Liver (tissue), 9 donors: Measurements from ENCODE around the gene GSE1. TPM values are rescaled to one million over a fixed set of nuclear protein-coding genes. Genes with fewer than 3 reads are reported as not detected.

Experiments
- DNase-seq: peaks from one replicate; pipeline ENCODE4 v3.0.0-alpha.2; 2017; ENCODE audit warnings: low spot score
- H3K27ac ChIP-seq, 2 donors: one replicate each; pipeline ENCODE4 v1.7.0; 2013; ENCODE audit warnings: inconsistent platforms in 2 of 2, low read length in 2 of 2, control low read depth in 1 of 2, low read depth in 1 of 2, mild to moderate bottlenecking in 1 of 2
- H3K27me3 ChIP-seq, 4 donors: one replicate each; pipeline versions ENCODE4 v1.6.1 to v1.7.0; 2013; ENCODE audit warnings: low read length in 3 of 4, inconsistent platforms in 1 of 4, mild to moderate bottlenecking in 1 of 4, moderate library complexity in 1 of 4; ENCODE audit not compliant: control insufficient read depth in 4 of 4, insufficient read depth in 4 of 4
- H3K36me3 ChIP-seq, 4 donors: one replicate each; pipeline versions ENCODE4 v1.6.1 to v1.7.0; 2013; ENCODE audit warnings: low read length in 3 of 4, mild to moderate bottlenecking in 3 of 4, low read depth in 1 of 4, moderate library complexity in 1 of 4; ENCODE audit not compliant: control insufficient read depth in 4 of 4, insufficient read depth in 3 of 4
- H3K4me1 ChIP-seq, 4 donors: one replicate each; pipeline versions ENCODE4 v1.6.1 to v1.7.0; 2013; ENCODE audit warnings: low read length in 3 of 4, mild to moderate bottlenecking in 3 of 4, moderate library complexity in 1 of 4; ENCODE audit not compliant: control insufficient read depth in 4 of 4, insufficient read depth in 4 of 4
- H3K4me3 ChIP-seq, 3 donors: one replicate each; pipeline versions ENCODE4 v1.6.1 to v1.7.0; 2013; ENCODE audit warnings: low read length in 3 of 3, control low read depth in 1 of 3, low read depth in 1 of 3, mild to moderate bottlenecking in 1 of 3
- H3K9ac ChIP-seq, 2 donors: one replicate each; pipeline ENCODE4 v1.7.0; 2013; ENCODE audit warnings: low read length in 2 of 2, mild to moderate bottlenecking in 2 of 2, moderate library complexity in 2 of 2, control low read depth in 1 of 2, low read depth in 1 of 2
- H3K9me3 ChIP-seq, 4 donors: one replicate each; pipeline versions ENCODE4 v1.6.1 to v1.7.0; 2013; ENCODE audit warnings: low read length in 3 of 4; ENCODE audit not compliant: control insufficient read depth in 4 of 4
- ATF3 ChIP-seq: IDR thresholded peaks from 2 replicates; pipeline ENCODE4 v1.6.1; 2016; ENCODE audit warnings: antibody characterized with exemption
- CTCF ChIP-seq: fragments of 150-350 bp; IDR thresholded peaks from 2 replicates; pipeline ENCODE4 v1.5.1; 2017; ENCODE audit warnings: improper control_type of control experiment, low read depth, low read length; ENCODE audit not compliant: missing input control
- EGR1 ChIP-seq, 2 donors: IDR thresholded peaks; 2 replicates each; pipeline ENCODE4 v1.6.1; 2016 to 2018; ENCODE audit warnings: antibody characterized with exemption in 2 of 2, low read depth in 2 of 2
- FOXA1 ChIP-seq: IDR thresholded peaks from 2 replicates; pipeline ENCODE4 v1.6.1; 2016; ENCODE audit warnings: antibody characterized with exemption
- FOXA2 ChIP-seq: IDR thresholded peaks from 2 replicates; pipeline ENCODE4 v1.6.1; 2016; ENCODE audit warnings: antibody characterized with exemption
- GABPA ChIP-seq, 2 donors: IDR thresholded peaks in 1 of 2; conservative IDR thresholded peaks in 1 of 2; 2 replicates each; pipeline ENCODE4 v1.6.1; 2016; ENCODE audit warnings: antibody characterized with exemption in 2 of 2, mild to moderate bottlenecking in 1 of 2, moderate library complexity in 1 of 2
- HNF4A ChIP-seq, 2 donors: conservative IDR thresholded peaks; 2 replicates each; pipeline ENCODE4 v1.6.1; 2016; ENCODE audit warnings: antibody characterized with exemption in 2 of 2, mild to moderate bottlenecking in 2 of 2
- HNF4G ChIP-seq: IDR thresholded peaks from 2 replicates; pipeline ENCODE4 v1.6.1; 2016; ENCODE audit warnings: antibody characterized with exemption
- JUND ChIP-seq, 2 donors: IDR thresholded peaks; 2 replicates each; pipeline ENCODE4 v1.6.1; 2016; ENCODE audit warnings: antibody characterized with exemption in 2 of 2
- MAX ChIP-seq: IDR thresholded peaks from 2 replicates; pipeline ENCODE4 v1.6.1; 2016; ENCODE audit warnings: antibody characterized with exemption
- NR2F2 ChIP-seq: IDR thresholded peaks from 2 replicates; pipeline ENCODE4 v1.6.1; 2016; ENCODE audit warnings: antibody characterized with exemption
- RAD21 ChIP-seq, 2 donors: IDR thresholded peaks; 2 replicates each; pipeline ENCODE4 v1.6.1; 2016; ENCODE audit warnings: antibody characterized with exemption in 2 of 2, mild to moderate bottlenecking in 2 of 2
- REST ChIP-seq: IDR thresholded peaks from 2 replicates; pipeline ENCODE4 v1.6.1; 2016; ENCODE audit warnings: antibody characterized with exemption, mild to moderate bottlenecking
- RXRA ChIP-seq, 2 donors: IDR thresholded peaks; 2 replicates each; pipeline ENCODE4 v1.6.1; 2017 to 2018; ENCODE audit warnings: antibody characterized with exemption in 2 of 2, mild to moderate bottlenecking in 1 of 2
- SP1 ChIP-seq: IDR thresholded peaks from 2 replicates; pipeline ENCODE4 v1.6.1; 2018; ENCODE audit warnings: antibody characterized with exemption, mild to moderate bottlenecking
- TAF1 ChIP-seq: conservative IDR thresholded peaks from 2 replicates; pipeline ENCODE4 v1.6.1; 2016; ENCODE audit warnings: antibody characterized with exemption, mild to moderate bottlenecking
- YY1 ChIP-seq: IDR thresholded peaks from 2 replicates; pipeline ENCODE4 v1.6.1; 2016; ENCODE audit warnings: antibody characterized with exemption, mild to moderate bottlenecking
- ZBTB33 ChIP-seq: IDR thresholded peaks from 2 replicates; pipeline ENCODE4 v1.6.1; 2016; ENCODE audit warnings: antibody characterized with exemption
- WGBS: extraction: QIAGEN DNeasy Blood & Tissue Kit; methylation state at CpG from one replicate; pipeline ENCODE4 v1.1.7; 2013; 5-methylcytosine and 5-hydroxymethylcytosine counted together
- polyA plus RNA-seq, 2 donors: library from polyadenylated mRNA; stranded (reverse) in 1 of 2; unstranded in 1 of 2; fragments of 200-250 nt in 1 of 2; fragments of >200 nt in 1 of 2; fragmentation: Nextera tagmentation in 1 of 2; extraction: Ambion mirVana in 1 of 2; gene quantifications; one replicate each; pipeline versions ENCODE4 v1.2.1 to v1.2.3, GENCODE V29; 2013 to 2015
- total RNA-seq, 2 donors: library from RNA; depleted of rRNA; stranded (reverse); fragments of >200 nt; gene quantifications; one replicate each; pipeline ENCODE4 v1.2.3, GENCODE V29; 2014
- donor health status: healthy.
- donor health status: healthy.
- donor health status: healthy.
- donor health status: healthy.
- donor health status: healthy.

GSE1 gene
- total and polyA plus RNA-seq, 4 donors: 9.9 to 37.7 (median 25.2) TPM

GRCh38 chr16:85656351-85657266 lies 43.5 kb downstream of the GSE1 start:
- Histone ChIP-seq H3K36me3 (peaks cover 22 to 69% (median 33%) of the 10 kb centered on the region in 4 donors), H3K4me1 (peaks cover 0 to 6% (median 4%) of the 10 kb centered on the region in 4 donors), H3K9ac (no peak overlapping the region)

More at GRCh38 chr16:85656351-85657266, 43.5 kb downstream of the GSE1 start:
- no peak overlapping the region for H3K4me3 ChIP-seq
- no peak for DNase-seq
- H3K27ac ChIP-seq: no peak overlapping the region
- no peaks in the 10 kb centered on the region for H3K27me3 ChIP-seq
- WGBS: 93% methylated on average over 59 of the region's 59 CpGs
- TF ChIP-seq JUND (IDR thresholded peaks at IDR 0.05) (no peak), RAD21 (IDR thresholded peaks at IDR 0.05) (no peak), HNF4A (conservative IDR thresholded peaks at IDR 0.05) (no peak), ZBTB33 (no peak), TAF1 (no peak), RXRA (IDR thresholded peaks at IDR 0.05) (no peak), CTCF (no peak), EGR1 (IDR thresholded peaks at IDR 0.05; ENCODE audit: low read depth in 2 of 2) (no peak), NR2F2 (no peak), FOXA1 (no peak), FOXA2 (no peak), SP1 (no peak), ATF3 (no peak), MAX (no peak), REST (no peak), GABPA (IDR thresholded peaks at IDR 0.05 in 1 of 2, conservative IDR thresholded peaks at IDR 0.05 in 1 of 2) (no peak), HNF4G (no peak), YY1 (no peak)
- no peaks in the 10 kb centered on the region for H3K9me3 ChIP-seq
